GM19467 (cell line): ENCODE results near the gene PNPLA1.

Experiments used
- ATAC-seq: cut with Tn5 transposase; IDR thresholded peaks from one replicate; pipeline ENCODE4 v1.9.1; 2021; ENCODE audit warnings: mild to moderate bottlenecking, moderate library complexity; ENCODE audit not compliant: unreplicated experiment

The PNPLA1 gene

GRCh38 chr6:36350681-36351571, 81.1 kb downstream of the PNPLA1 start:
- ATAC-seq = no peak

GRCh38 chr6:36352477-36353157, 82.8 kb downstream of the PNPLA1 start:
- ATAC-seq = no peak

- ATAC-seq = no peak
Observed at GRCh38 chr6:36353411-36353915, 83.6 kb downstream of the PNPLA1 start.

- no peak for ATAC-seq
Observed at GRCh38 chr6:36355819-36356218, 86.0 kb downstream of the PNPLA1 start.

- ATAC-seq = no peak
Observed at GRCh38 chr6:36357872-36358225, 88.0 kb downstream of the PNPLA1 start.
